Measurements from ENCODE around the gene TRIM61. TPM values are rescaled to one million over a fixed set of nuclear protein-coding genes. Genes with fewer than 3 reads are reported as not detected.

Gene TRIM61
- total and polyA plus RNA-seq, 4 donors: 0.13 to 1.4 (median 0.48) TPM

DNA sequence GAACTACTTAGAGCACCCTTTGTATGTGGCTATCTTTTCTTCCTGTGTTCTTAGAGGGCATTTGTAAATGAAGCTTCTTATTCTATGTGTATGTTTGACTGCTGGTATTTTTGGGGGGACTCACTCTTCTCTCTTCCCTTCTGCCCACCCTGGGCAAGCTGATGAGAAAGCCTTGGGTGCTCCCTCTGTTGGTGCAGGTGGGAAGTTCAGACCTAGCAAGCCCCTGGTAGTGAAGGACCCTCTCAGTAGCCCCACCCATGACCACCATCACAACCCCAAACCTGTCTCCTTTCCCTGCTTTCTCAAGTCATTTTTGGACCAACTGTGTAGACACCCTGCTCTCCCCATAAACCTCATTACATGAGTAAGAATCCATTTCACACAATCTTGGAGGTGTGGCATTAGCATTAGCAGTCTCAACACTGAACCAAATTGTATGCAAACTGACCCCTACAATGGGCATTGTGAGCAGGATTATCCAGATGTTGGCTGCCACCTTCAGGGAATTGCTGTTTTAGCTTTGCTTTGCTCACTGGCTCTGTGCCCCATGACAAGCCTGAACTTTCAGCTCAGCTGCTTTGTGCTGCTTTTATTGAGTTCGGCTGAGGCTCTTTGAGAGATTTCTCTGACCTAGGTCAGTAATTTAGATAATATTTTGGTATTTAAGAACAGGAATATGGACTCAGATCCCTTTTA lies 27.9 kb downstream of the TRIM61 start:
- no peaks in the 10 kb centered on the region for H3K9me3 ChIP-seq (ENCODE audit: control insufficient read depth in 4 of 4, low read length in 3 of 4)
- 28% methylated on average over 1 of the region's 1 CpG for WGBS
- no peak for DNase-seq (ENCODE audit: low spot score)
- peaks cover 0 to 13% (median 0%) of the 10 kb centered on the region in 4 donors for H3K27me3 ChIP-seq (ENCODE audit: control insufficient read depth in 4 of 4, insufficient read depth in 4 of 4, low read length in 3 of 4)
- H3K9ac ChIP-seq (ENCODE audit: low read depth in 1 of 2, low read length in 2 of 2): no peak overlapping the region
- no peak overlapping the region for H3K27ac ChIP-seq (ENCODE audit: low read depth in 1 of 2, low read length in 2 of 2)
- no peak for TF ChIP-seq GABPA (IDR thresholded peaks at IDR 0.05 in 1 of 2, conservative IDR thresholded peaks at IDR 0.05 in 1 of 2)
- TF ChIP-seq FOXA2 (IDR thresholded peaks at IDR 0.05): no peak
- TF ChIP-seq EGR1 (IDR thresholded peaks at IDR 0.05; ENCODE audit: low read depth in 2 of 2): no peak
- no peak for TF ChIP-seq NR2F2 (IDR thresholded peaks at IDR 0.05)
- no peak for TF ChIP-seq HNF4G (IDR thresholded peaks at IDR 0.05)
- TF ChIP-seq, protein P1, sequence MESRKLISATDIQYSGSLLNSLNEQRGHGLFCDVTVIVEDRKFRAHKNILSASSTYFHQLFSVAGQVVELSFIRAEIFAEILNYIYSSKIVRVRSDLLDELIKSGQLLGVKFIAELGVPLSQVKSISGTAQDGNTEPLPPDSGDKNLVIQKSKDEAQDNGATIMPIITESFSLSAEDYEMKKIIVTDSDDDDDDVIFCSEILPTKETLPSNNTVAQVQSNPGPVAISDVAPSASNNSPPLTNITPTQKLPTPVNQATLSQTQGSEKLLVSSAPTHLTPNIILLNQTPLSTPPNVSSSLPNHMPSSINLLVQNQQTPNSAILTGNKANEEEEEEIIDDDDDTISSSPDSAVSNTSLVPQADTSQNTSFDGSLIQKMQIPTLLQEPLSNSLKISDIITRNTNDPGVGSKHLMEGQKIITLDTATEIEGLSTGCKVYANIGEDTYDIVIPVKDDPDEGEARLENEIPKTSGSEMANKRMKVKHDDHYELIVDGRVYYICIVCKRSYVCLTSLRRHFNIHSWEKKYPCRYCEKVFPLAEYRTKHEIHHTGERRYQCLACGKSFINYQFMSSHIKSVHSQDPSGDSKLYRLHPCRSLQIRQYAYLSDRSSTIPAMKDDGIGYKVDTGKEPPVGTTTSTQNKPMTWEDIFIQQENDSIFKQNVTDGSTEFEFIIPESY (IDR thresholded peaks at IDR 0.05): no peak
- no peak for TF ChIP-seq SP1 (IDR thresholded peaks at IDR 0.05)
- no peak for TF ChIP-seq TAF1 (conservative IDR thresholded peaks at IDR 0.05)
- no peak for TF ChIP-seq FOXA1 (IDR thresholded peaks at IDR 0.05)
- TF ChIP-seq, protein P2, sequence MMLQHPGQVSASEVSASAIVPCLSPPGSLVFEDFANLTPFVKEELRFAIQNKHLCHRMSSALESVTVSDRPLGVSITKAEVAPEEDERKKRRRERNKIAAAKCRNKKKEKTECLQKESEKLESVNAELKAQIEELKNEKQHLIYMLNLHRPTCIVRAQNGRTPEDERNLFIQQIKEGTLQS (IDR thresholded peaks at IDR 0.05): no peak
- TF ChIP-seq, protein P3, sequence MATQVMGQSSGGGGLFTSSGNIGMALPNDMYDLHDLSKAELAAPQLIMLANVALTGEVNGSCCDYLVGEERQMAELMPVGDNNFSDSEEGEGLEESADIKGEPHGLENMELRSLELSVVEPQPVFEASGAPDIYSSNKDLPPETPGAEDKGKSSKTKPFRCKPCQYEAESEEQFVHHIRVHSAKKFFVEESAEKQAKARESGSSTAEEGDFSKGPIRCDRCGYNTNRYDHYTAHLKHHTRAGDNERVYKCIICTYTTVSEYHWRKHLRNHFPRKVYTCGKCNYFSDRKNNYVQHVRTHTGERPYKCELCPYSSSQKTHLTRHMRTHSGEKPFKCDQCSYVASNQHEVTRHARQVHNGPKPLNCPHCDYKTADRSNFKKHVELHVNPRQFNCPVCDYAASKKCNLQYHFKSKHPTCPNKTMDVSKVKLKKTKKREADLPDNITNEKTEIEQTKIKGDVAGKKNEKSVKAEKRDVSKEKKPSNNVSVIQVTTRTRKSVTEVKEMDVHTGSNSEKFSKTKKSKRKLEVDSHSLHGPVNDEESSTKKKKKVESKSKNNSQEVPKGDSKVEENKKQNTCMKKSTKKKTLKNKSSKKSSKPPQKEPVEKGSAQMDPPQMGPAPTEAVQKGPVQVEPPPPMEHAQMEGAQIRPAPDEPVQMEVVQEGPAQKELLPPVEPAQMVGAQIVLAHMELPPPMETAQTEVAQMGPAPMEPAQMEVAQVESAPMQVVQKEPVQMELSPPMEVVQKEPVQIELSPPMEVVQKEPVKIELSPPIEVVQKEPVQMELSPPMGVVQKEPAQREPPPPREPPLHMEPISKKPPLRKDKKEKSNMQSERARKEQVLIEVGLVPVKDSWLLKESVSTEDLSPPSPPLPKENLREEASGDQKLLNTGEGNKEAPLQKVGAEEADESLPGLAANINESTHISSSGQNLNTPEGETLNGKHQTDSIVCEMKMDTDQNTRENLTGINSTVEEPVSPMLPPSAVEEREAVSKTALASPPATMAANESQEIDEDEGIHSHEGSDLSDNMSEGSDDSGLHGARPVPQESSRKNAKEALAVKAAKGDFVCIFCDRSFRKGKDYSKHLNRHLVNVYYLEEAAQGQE (IDR thresholded peaks at IDR 0.05): no peak
- TF ChIP-seq, protein P4, sequence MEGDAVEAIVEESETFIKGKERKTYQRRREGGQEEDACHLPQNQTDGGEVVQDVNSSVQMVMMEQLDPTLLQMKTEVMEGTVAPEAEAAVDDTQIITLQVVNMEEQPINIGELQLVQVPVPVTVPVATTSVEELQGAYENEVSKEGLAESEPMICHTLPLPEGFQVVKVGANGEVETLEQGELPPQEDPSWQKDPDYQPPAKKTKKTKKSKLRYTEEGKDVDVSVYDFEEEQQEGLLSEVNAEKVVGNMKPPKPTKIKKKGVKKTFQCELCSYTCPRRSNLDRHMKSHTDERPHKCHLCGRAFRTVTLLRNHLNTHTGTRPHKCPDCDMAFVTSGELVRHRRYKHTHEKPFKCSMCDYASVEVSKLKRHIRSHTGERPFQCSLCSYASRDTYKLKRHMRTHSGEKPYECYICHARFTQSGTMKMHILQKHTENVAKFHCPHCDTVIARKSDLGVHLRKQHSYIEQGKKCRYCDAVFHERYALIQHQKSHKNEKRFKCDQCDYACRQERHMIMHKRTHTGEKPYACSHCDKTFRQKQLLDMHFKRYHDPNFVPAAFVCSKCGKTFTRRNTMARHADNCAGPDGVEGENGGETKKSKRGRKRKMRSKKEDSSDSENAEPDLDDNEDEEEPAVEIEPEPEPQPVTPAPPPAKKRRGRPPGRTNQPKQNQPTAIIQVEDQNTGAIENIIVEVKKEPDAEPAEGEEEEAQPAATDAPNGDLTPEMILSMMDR (IDR thresholded peaks at IDR 0.05; ENCODE audit: low read depth, low read length, missing input control): no peak
- no peak for TF ChIP-seq YY1 (IDR thresholded peaks at IDR 0.05)
- TF ChIP-seq, protein P5, sequence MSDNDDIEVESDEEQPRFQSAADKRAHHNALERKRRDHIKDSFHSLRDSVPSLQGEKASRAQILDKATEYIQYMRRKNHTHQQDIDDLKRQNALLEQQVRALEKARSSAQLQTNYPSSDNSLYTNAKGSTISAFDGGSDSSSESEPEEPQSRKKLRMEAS (IDR thresholded peaks at IDR 0.05): no peak
- TF ChIP-seq JUND (IDR thresholded peaks at IDR 0.05): no peak
- TF ChIP-seq RXRA (IDR thresholded peaks at IDR 0.05): no peak
- TF ChIP-seq HNF4A (conservative IDR thresholded peaks at IDR 0.05): no peak
- H3K36me3 ChIP-seq (ENCODE audit: control insufficient read depth in 4 of 4, insufficient read depth in 3 of 4, low read depth in 1 of 4, low read length in 3 of 4): no peaks in the 10 kb centered on the region
- no peaks in the 10 kb centered on the region for H3K4me1 ChIP-seq (ENCODE audit: control insufficient read depth in 4 of 4, insufficient read depth in 4 of 4, low read length in 3 of 4)
- H3K4me3 ChIP-seq (ENCODE audit: low read depth in 1 of 3, low read length in 3 of 3): no peak overlapping the region
